ENCODE measurements around the gene CNTN4. TPM values are rescaled to one million over a fixed set of nuclear protein-coding genes. Genes with fewer than 3 reads are reported as not detected.

Gene CNTN4
- total RNA-seq, 4 donors from 2014 or later, result 2.6 to 91.2 (median 13.2) TPM

GRCh38 chr3:2577571-2577970, 478.9 kb downstream of the CNTN4 start:
- DNase-seq, result no peak
- Histone ChIP-seq H3K4me3 (no peak overlapping the region), H3K9me3 (no peaks in the 10 kb centered on the region), H3K27me3 (no peaks in the 10 kb centered on the region), H3K27ac (no peak overlapping the region), H3K4me1 (no peaks in the 10 kb centered on the region), H3K36me3 (no peaks in the 10 kb centered on the region)
- intact Hi-C loops (cut with DNase I; ENCODE audit: low total_unique reads), result no loop called here
- TF ChIP-seq POLR2A (IDR thresholded peaks at IDR 0.05), result no peak
- TF ChIP-seq CTCF (IDR thresholded peaks at IDR 0.05), result no peak

GRCh38 chr3:2578560-2578959, 479.9 kb downstream of the CNTN4 start:
- Histone ChIP-seq H3K27me3 (no peaks in the 10 kb centered on the region), H3K36me3 (no peaks in the 10 kb centered on the region), H3K4me3 (no peak overlapping the region), H3K9me3 (no peaks in the 10 kb centered on the region), H3K27ac (no peak overlapping the region), H3K4me1 (no peaks in the 10 kb centered on the region)
- TF ChIP-seq CTCF (IDR thresholded peaks at IDR 0.05), result no peak
- no peak for TF ChIP-seq POLR2A (IDR thresholded peaks at IDR 0.05)
- intact Hi-C loops (cut with DNase I; ENCODE audit: low total_unique reads), result no loop called here
- DNase-seq, result no peak

GRCh38 chr3:2579206-2579605, 480.5 kb downstream of the CNTN4 start:
- intact Hi-C loops (cut with DNase I; ENCODE audit: low total_unique reads), result no loop called here
- Histone ChIP-seq H3K36me3 (no peaks in the 10 kb centered on the region), H3K4me1 (no peaks in the 10 kb centered on the region), H3K27me3 (no peaks in the 10 kb centered on the region), H3K27ac (no peak overlapping the region), H3K4me3 (no peak overlapping the region), H3K9me3 (no peaks in the 10 kb centered on the region)
- DNase-seq, result no peak
- TF ChIP-seq CTCF (IDR thresholded peaks at IDR 0.05) (no peak), POLR2A (IDR thresholded peaks at IDR 0.05) (no peak)

GRCh38 chr3:2583046-2583445, 484.4 kb downstream of the CNTN4 start:
- no peak for DNase-seq
- Histone ChIP-seq H3K27ac (no peak overlapping the region), H3K9me3 (no peaks in the 10 kb centered on the region), H3K4me1 (no peaks in the 10 kb centered on the region), H3K27me3 (no peaks in the 10 kb centered on the region), H3K36me3 (no peaks in the 10 kb centered on the region), H3K4me3 (no peak overlapping the region)
- intact Hi-C loops (cut with DNase I; ENCODE audit: low total_unique reads), result no loop called here
- TF ChIP-seq POLR2A (IDR thresholded peaks at IDR 0.05) (no peak), CTCF (IDR thresholded peaks at IDR 0.05) (no peak)

GRCh38 chr3:2589336-2589969, 490.8 kb downstream of the CNTN4 start:
- H3K27me3 ChIP-seq, result no peaks in the 10 kb centered on the region
- no peaks in the 10 kb centered on the region for H3K36me3 ChIP-seq
- DNase-seq, result no peak
- H3K4me1 ChIP-seq, result no peaks in the 10 kb centered on the region
- H3K27ac ChIP-seq, result no peak overlapping the region
- TF ChIP-seq CTCF (IDR thresholded peaks at IDR 0.05), result no peak
- TF ChIP-seq POLR2A (IDR thresholded peaks at IDR 0.05), result no peak
- intact Hi-C loops (cut with DNase I; ENCODE audit: low total_unique reads), result no loop called here
- no peak overlapping the region for H3K4me3 ChIP-seq
- no peaks in the 10 kb centered on the region for H3K9me3 ChIP-seq
